ENCODE data around the gene PRKAB2.

Gene PRKAB2

GRCh38 chr1:147213271-147213670, 41.0 kb upstream of the PRKAB2 start:
- Histone ChIP-seq H3K9ac (ENCODE audit: insufficient read length, low read depth) (no peak overlapping the region), H3K4me1 (ENCODE audit: insufficient read depth, insufficient read length) (no peaks in the 10 kb centered on the region), H3K4me3 (ENCODE audit: insufficient read length, low read depth) (no peak overlapping the region), H3K27me3 (ENCODE audit: insufficient read depth, insufficient read length) (no peaks in the 10 kb centered on the region), H3K9me3 (ENCODE audit: insufficient read depth, low read length) (no peaks in the 10 kb centered on the region), H3K36me3 (ENCODE audit: insufficient read depth, insufficient read length, low read length) (no peaks in the 10 kb centered on the region)
- TF ChIP-seq SUZ12 (IDR thresholded peaks at IDR 0.05; ENCODE audit: extremely low read depth, insufficient read depth, insufficient read length): no peak
- TF ChIP-seq YY1 (IDR thresholded peaks at IDR 0.05; ENCODE audit: insufficient read depth, insufficient read length): no peak
- no peak for TF ChIP-seq ZNF274 (IDR thresholded peaks at IDR 0.05; ENCODE audit: low read depth, low read length)
- DNase-seq (ENCODE audit: low read depth, low spot score): no peak

GRCh38 chr1:147211577-147211976, 39.3 kb upstream of the PRKAB2 start:
- Histone ChIP-seq H3K4me1 (ENCODE audit: insufficient read depth, insufficient read length) (no peaks in the 10 kb centered on the region), H3K9ac (ENCODE audit: insufficient read length, low read depth) (no peak overlapping the region), H3K4me3 (ENCODE audit: insufficient read length, low read depth) (no peak overlapping the region), H3K36me3 (ENCODE audit: insufficient read depth, insufficient read length, low read length) (no peaks in the 10 kb centered on the region), H3K27me3 (ENCODE audit: insufficient read depth, insufficient read length) (no peaks in the 10 kb centered on the region), H3K9me3 (ENCODE audit: insufficient read depth, low read length) (no peaks in the 10 kb centered on the region)
- no peak for DNase-seq (ENCODE audit: low read depth, low spot score)
- TF ChIP-seq ZNF274 (IDR thresholded peaks at IDR 0.05; ENCODE audit: low read depth, low read length): no peak
- TF ChIP-seq YY1 (IDR thresholded peaks at IDR 0.05; ENCODE audit: insufficient read depth, insufficient read length): no peak
- TF ChIP-seq SUZ12 (IDR thresholded peaks at IDR 0.05; ENCODE audit: extremely low read depth, insufficient read depth, insufficient read length): no peak

DNA sequence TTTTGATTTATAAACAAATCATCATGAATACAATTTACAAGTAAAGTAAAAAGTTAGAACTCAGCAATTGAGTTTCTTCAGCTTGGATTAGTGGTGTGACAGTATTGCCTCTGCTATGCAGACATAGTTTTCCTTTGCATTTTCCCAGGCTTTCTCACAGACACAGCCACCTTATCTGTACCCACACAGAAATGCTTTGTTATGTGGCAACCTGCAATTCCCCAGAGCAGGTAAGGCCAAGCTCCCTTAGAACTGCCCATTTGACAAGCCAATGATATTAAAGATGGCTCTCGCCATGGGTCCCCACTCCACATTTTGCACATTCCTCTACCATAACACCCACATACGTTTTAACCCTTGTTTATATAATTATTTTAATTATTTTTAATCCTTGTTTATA, 38.7 kb upstream of the PRKAB2 start:
- H3K9ac ChIP-seq (ENCODE audit: insufficient read length, low read depth): no peak overlapping the region
- TF ChIP-seq YY1 (IDR thresholded peaks at IDR 0.05; ENCODE audit: insufficient read depth, insufficient read length) (no peak), SUZ12 (IDR thresholded peaks at IDR 0.05; ENCODE audit: extremely low read depth, insufficient read depth, insufficient read length) (no peak), ZNF274 (IDR thresholded peaks at IDR 0.05; ENCODE audit: low read depth, low read length) (no peak)
- no peaks in the 10 kb centered on the region for H3K36me3 ChIP-seq (ENCODE audit: insufficient read depth, insufficient read length, low read length)
- H3K4me3 ChIP-seq (ENCODE audit: insufficient read length, low read depth): no peak overlapping the region
- no peaks in the 10 kb centered on the region for H3K27me3 ChIP-seq (ENCODE audit: insufficient read depth, insufficient read length)
- DNase-seq (ENCODE audit: low read depth, low spot score): no peak
- H3K9me3 ChIP-seq (ENCODE audit: insufficient read depth, low read length): no peaks in the 10 kb centered on the region
- H3K4me1 ChIP-seq (ENCODE audit: insufficient read depth, insufficient read length): no peaks in the 10 kb centered on the region

GRCh38 chr1:147209825-147210821, 37.9 kb upstream of the PRKAB2 start:
- H3K9me3 ChIP-seq (ENCODE audit: insufficient read depth, low read length): no peaks in the 10 kb centered on the region
- H3K4me1 ChIP-seq (ENCODE audit: insufficient read depth, insufficient read length): no peaks in the 10 kb centered on the region
- H3K27me3 ChIP-seq (ENCODE audit: insufficient read depth, insufficient read length): no peaks in the 10 kb centered on the region
- H3K36me3 ChIP-seq (ENCODE audit: insufficient read depth, insufficient read length, low read length): no peaks in the 10 kb centered on the region
- TF ChIP-seq ZNF274 (IDR thresholded peaks at IDR 0.05; ENCODE audit: low read depth, low read length) (no peak), SUZ12 (IDR thresholded peaks at IDR 0.05; ENCODE audit: extremely low read depth, insufficient read depth, insufficient read length) (no peak), YY1 (IDR thresholded peaks at IDR 0.05; ENCODE audit: insufficient read depth, insufficient read length) (no peak)
- no peak overlapping the region for H3K4me3 ChIP-seq (ENCODE audit: insufficient read length, low read depth)
- no peak overlapping the region for H3K9ac ChIP-seq (ENCODE audit: insufficient read length, low read depth)
- DNase-seq (ENCODE audit: low read depth, low spot score): no peak

GRCh38 chr1:147208619-147209018, 36.3 kb upstream of the PRKAB2 start:
- Histone ChIP-seq H3K27me3 (ENCODE audit: insufficient read depth, insufficient read length) (no peaks in the 10 kb centered on the region), H3K4me3 (ENCODE audit: insufficient read length, low read depth) (no peak overlapping the region), H3K4me1 (ENCODE audit: insufficient read depth, insufficient read length) (no peaks in the 10 kb centered on the region), H3K9ac (ENCODE audit: insufficient read length, low read depth) (no peak overlapping the region), H3K9me3 (ENCODE audit: insufficient read depth, low read length) (no peaks in the 10 kb centered on the region), H3K36me3 (ENCODE audit: insufficient read depth, insufficient read length, low read length) (peaks cover 3% of the 10 kb centered on the region)
- DNase-seq (ENCODE audit: low read depth, low spot score): no peak
- no peak for TF ChIP-seq SUZ12 (IDR thresholded peaks at IDR 0.05; ENCODE audit: extremely low read depth, insufficient read depth, insufficient read length)
- TF ChIP-seq ZNF274 (IDR thresholded peaks at IDR 0.05; ENCODE audit: low read depth, low read length): no peak
- TF ChIP-seq YY1 (IDR thresholded peaks at IDR 0.05; ENCODE audit: insufficient read depth, insufficient read length): no peak

GRCh38 chr1:147207192-147207591, 34.9 kb upstream of the PRKAB2 start:
- H3K36me3 ChIP-seq (ENCODE audit: insufficient read depth, insufficient read length, low read length): peaks cover 3% of the 10 kb centered on the region
- TF ChIP-seq YY1 (IDR thresholded peaks at IDR 0.05; ENCODE audit: insufficient read depth, insufficient read length) (no peak), SUZ12 (IDR thresholded peaks at IDR 0.05; ENCODE audit: extremely low read depth, insufficient read depth, insufficient read length) (no peak), ZNF274 (IDR thresholded peaks at IDR 0.05; ENCODE audit: low read depth, low read length) (no peak)
- H3K9ac ChIP-seq (ENCODE audit: insufficient read length, low read depth): no peak overlapping the region
- no peaks in the 10 kb centered on the region for H3K4me1 ChIP-seq (ENCODE audit: insufficient read depth, insufficient read length)
- H3K27me3 ChIP-seq (ENCODE audit: insufficient read depth, insufficient read length): no peaks in the 10 kb centered on the region
- no peak for DNase-seq (ENCODE audit: low read depth, low spot score)
- H3K4me3 ChIP-seq (ENCODE audit: insufficient read length, low read depth): no peak overlapping the region
- no peaks in the 10 kb centered on the region for H3K9me3 ChIP-seq (ENCODE audit: insufficient read depth, low read length)

GRCh38 chr1:147204080-147204479, 31.8 kb upstream of the PRKAB2 start:
- H3K4me1 ChIP-seq (ENCODE audit: insufficient read depth, insufficient read length): no peaks in the 10 kb centered on the region
- H3K9me3 ChIP-seq (ENCODE audit: insufficient read depth, low read length): no peaks in the 10 kb centered on the region
- no peak overlapping the region for H3K4me3 ChIP-seq (ENCODE audit: insufficient read length, low read depth)
- H3K9ac ChIP-seq (ENCODE audit: insufficient read length, low read depth): no peak overlapping the region
- no peak for DNase-seq (ENCODE audit: low read depth, low spot score)
- no peaks in the 10 kb centered on the region for H3K27me3 ChIP-seq (ENCODE audit: insufficient read depth, insufficient read length)
- TF ChIP-seq YY1 (IDR thresholded peaks at IDR 0.05; ENCODE audit: insufficient read depth, insufficient read length) (no peak), ZNF274 (IDR thresholded peaks at IDR 0.05; ENCODE audit: low read depth, low read length) (no peak), SUZ12 (IDR thresholded peaks at IDR 0.05; ENCODE audit: extremely low read depth, insufficient read depth, insufficient read length) (no peak)
- peaks cover 3% of the 10 kb centered on the region for H3K36me3 ChIP-seq (ENCODE audit: insufficient read depth, insufficient read length, low read length)

Data from NT2/D1 (cell line).